Lower leg skin (tissue), 4 donors: ENCODE results near the gene TRPM8. TPM values are rescaled to one million over a fixed set of nuclear protein-coding genes. Genes with fewer than 3 reads are reported as not detected.

Source experiments
- DNase-seq, 2 donors: peaks; one replicate each; pipeline ENCODE4 v3.0.0-alpha.2; 2019; ENCODE audit warnings: low spot score in 2 of 2
- H3K4me3 ChIP-seq: fragments of 200-600 bp; sonication (generic); 2 replicates; pipeline ENCODE4 v1.5.1; 2017; ENCODE audit warnings: mild to moderate bottlenecking, low read depth; ENCODE audit not compliant: poor library complexity, severe bottlenecking
- POLR2A ChIP-seq, 2 donors: fragments of 450-650 bp; IDR thresholded peaks; one replicate each; pipeline ENCODE4 v1.6.1; 2016 to 2017; ENCODE audit warnings: antibody characterized with exemption in 2 of 2, mild to moderate bottlenecking in 1 of 2, moderate library complexity in 1 of 2
- WGBS, 2 donors: methylation state at CpG; one replicate each; pipeline ENCODE4 v1.1.5; 2018; 5-methylcytosine and 5-hydroxymethylcytosine counted together
- intact Hi-C: fragments of 100-400 bp; cut with DNase I; formaldehyde crosslinking; loops from one replicate; pipeline ENCODE4 v1.15.0; 2023; ENCODE audit warnings: low total_unique reads
- total RNA-seq, 4 donors: library from RNA; depleted of rRNA; stranded (reverse); fragments of >200 nt; gene quantifications; one replicate each; pipeline ENCODE4 v1.1.0, GENCODE V29; 2016
- TF ChIP-seq, protein P1 (sequence below), 3 donors: fragments of 450-650 bp; IDR thresholded peaks; one replicate each; pipeline ENCODE4 v1.5.1; 2016; ENCODE audit warnings: antibody characterized with exemption in 3 of 3, mild to moderate bottlenecking in 3 of 3, moderate library complexity in 2 of 3

Gene TRPM8
- total RNA-seq, 4 donors from 2014 or later, result 0.46 TPM; not detected in 2

DNA sequence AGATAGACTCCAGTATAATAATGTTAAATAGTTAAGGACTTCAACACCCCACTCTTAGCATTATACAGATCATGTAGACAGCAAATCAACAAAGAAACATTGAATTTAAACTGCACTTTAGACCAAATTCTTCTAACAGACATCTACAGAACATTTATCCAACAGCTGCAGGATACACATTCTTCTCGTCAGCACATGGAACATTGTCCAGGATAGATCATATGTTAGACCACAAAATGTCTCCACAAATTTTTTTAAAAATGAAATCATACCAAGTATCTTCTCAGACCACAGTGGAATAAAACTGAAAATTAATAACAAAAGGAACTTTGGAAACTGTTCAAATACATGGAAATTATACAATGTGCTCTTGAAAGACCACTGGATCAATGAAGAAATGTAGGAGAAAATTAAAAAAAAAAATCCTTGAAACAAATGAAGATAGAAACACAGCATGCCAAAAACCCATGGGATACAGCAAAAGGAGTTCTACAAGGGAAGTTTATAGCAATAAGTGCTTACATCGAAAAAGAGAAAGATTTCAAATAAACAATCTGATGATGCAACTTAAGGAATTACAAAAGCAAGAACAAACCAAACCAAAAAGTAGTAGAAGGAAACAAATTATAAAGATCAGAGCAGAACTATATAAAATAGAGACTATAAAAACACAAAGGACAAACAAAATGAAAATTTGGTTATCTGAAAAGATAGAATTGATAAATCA is 121.1 kb downstream of the TRPM8 start:
- no peak for TF ChIP-seq POLR2A (IDR thresholded peaks at IDR 0.05)
- TF ChIP-seq, protein P1, sequence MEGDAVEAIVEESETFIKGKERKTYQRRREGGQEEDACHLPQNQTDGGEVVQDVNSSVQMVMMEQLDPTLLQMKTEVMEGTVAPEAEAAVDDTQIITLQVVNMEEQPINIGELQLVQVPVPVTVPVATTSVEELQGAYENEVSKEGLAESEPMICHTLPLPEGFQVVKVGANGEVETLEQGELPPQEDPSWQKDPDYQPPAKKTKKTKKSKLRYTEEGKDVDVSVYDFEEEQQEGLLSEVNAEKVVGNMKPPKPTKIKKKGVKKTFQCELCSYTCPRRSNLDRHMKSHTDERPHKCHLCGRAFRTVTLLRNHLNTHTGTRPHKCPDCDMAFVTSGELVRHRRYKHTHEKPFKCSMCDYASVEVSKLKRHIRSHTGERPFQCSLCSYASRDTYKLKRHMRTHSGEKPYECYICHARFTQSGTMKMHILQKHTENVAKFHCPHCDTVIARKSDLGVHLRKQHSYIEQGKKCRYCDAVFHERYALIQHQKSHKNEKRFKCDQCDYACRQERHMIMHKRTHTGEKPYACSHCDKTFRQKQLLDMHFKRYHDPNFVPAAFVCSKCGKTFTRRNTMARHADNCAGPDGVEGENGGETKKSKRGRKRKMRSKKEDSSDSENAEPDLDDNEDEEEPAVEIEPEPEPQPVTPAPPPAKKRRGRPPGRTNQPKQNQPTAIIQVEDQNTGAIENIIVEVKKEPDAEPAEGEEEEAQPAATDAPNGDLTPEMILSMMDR (IDR thresholded peaks at IDR 0.05), result no peak
- no peak for DNase-seq
- WGBS, 2 donors, result 55 to 70% methylated on average over 2 of the region's 2 CpGs
- intact Hi-C loops, result no loop called here
- H3K4me3 ChIP-seq, result no peak overlapping the region

GRCh38 chr2:234044157-234044556 is 127.0 kb downstream of the TRPM8 start:
- intact Hi-C loops, result no loop called here
- TF ChIP-seq POLR2A (IDR thresholded peaks at IDR 0.05), result no peak
- TF ChIP-seq, protein P1 (IDR thresholded peaks at IDR 0.05), result no peak
- DNase-seq, result no peak
- H3K4me3 ChIP-seq, result no peak overlapping the region
- WGBS, 2 donors, result 17 to 25% methylated on average over 1 of the region's 1 CpG

DNA sequence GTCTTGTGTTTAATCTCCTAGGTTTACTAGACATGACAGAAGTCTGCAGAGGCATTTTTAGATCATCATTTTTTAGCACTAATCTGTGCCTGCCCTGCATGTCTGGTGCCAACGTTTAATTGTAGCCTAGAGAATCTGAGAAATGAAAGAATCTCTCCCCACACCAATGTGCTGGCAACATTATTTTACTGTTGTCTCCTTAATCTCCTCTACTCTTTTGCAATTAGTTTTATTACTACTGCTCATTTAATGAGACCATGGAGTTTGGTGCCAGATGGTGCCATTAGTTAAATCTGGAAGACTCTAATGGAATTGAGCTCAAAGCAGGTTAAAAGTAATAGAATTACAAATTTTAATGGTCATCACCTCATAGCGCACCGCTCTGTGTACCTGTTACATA is 129.3 kb downstream of the TRPM8 start:
- intact Hi-C loops, result no loop called here
- TF ChIP-seq, protein P1 (IDR thresholded peaks at IDR 0.05), result no peak
- TF ChIP-seq POLR2A (IDR thresholded peaks at IDR 0.05), result no peak
- no peak overlapping the region for H3K4me3 ChIP-seq
- no peak for DNase-seq
- WGBS, 2 donors, result 66 to 69% methylated on average over 3 of the region's 3 CpGs

GRCh38 chr2:234047361-234047760 is 130.2 kb downstream of the TRPM8 start:
- H3K4me3 ChIP-seq, result no peak overlapping the region
- intact Hi-C loops, result no loop called here
- TF ChIP-seq, protein P1 (IDR thresholded peaks at IDR 0.05), result no peak
- TF ChIP-seq POLR2A (IDR thresholded peaks at IDR 0.05), result no peak
- DNase-seq, result no peak

DNA sequence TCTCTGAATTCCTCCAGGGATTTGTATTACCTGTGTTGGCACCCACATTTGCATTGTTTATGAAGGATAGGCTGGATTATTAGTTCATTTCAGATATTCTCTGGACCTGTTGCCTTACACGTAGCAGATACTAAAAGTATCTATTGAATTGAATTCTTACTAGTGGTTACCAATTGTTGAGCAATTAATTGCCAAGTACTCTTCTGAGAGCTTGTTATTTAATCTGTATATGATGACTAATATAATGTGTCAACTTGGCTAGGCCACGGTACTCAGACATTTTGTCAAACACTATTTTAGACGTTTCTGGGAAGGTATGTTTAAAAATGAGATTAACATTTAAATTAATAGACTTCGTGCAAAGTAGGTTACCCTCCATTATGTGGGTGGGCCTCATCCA is 130.9 kb downstream of the TRPM8 start:
- no peak overlapping the region for H3K4me3 ChIP-seq
- 63 to 71% methylated on average over 4 of the region's 4 CpGs for WGBS, 2 donors
- no peak for DNase-seq
- no peak for TF ChIP-seq POLR2A (IDR thresholded peaks at IDR 0.05)
- TF ChIP-seq, protein P1 (IDR thresholded peaks at IDR 0.05), result no peak
- intact Hi-C loops, result no loop called here
